DOHH2 (cell line): ENCODE results near the gene WASL.

Source experiments
- CTCF ChIP-seq: fragments of 200-600 bp; sonication (generic); IDR thresholded peaks from one replicate; pipeline ENCODE4 v1.5.1; 2014; ENCODE audit warnings: antibody characterized with exemption, mild to moderate bottlenecking, low read depth, low read length; ENCODE audit not compliant: poor library complexity, severe bottlenecking
- EZH2phosphoT487 ChIP-seq: fragments of 200-600 bp; sonication (generic); IDR thresholded peaks from 2 replicates; pipeline ENCODE4 v1.6.1; 2017; ENCODE audit warnings: borderline replicate concordance, mild to moderate bottlenecking, antibody characterized with exemption, low read length, moderate library complexity, mixed read lengths

DNA sequence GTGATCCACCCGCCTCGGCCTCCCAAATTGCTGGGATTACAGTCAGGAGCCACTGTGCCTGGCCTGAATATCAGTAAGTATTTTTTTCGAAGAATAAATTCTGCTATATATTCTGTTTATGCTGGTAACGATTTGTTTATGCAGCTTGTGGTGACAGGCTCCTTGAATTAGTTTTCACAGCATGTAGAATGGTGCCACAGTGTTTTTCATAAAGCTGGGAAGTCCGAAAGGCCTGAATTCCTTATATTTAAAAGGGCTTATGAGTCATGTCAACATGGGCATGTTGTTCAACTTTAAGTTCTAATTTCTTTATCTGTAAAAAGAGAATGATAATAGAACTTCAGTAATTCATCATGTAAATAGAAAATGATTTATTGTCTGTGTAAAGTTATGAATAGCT is 42.2 kb upstream of the WASL start:
- TF ChIP-seq CTCF (no peak), EZH2phosphoT487 (no peak)
